Kidney (tissue), 22 donors: ENCODE results near the gene B3GAT1. TPM values are rescaled to one million over a fixed set of nuclear protein-coding genes. Genes with fewer than 3 reads are reported as not detected.

Experiments used
- DNase-seq, 5 donors: peaks; one replicate each; pipeline ENCODE4 v3.0.0-alpha.2; 2013 to 2020
- FAIRE-seq: peaks from 2 replicates; lab custom pipeline; 2012; peaks lifted over from hg19 to GRCh38; lab: Jason Lieb, UNC
- H3K27ac ChIP-seq, 2 donors: one replicate each; pipeline ENCODE4 v1.7.0; 2013; ENCODE audit warnings: low read depth in 2 of 2, low read length in 2 of 2, inconsistent platforms in 1 of 2
- H3K27me3 ChIP-seq: one replicate; pipeline ENCODE4 v1.7.1; 2013; ENCODE audit warnings: low read length, inconsistent platforms; ENCODE audit not compliant: control insufficient read depth, insufficient read depth
- H3K36me3 ChIP-seq, 3 donors: one replicate each; pipeline versions ENCODE4 v1.7.0 to v1.7.1; 2013; ENCODE audit warnings: low read length in 3 of 3, control low read depth in 1 of 3, inconsistent platforms in 1 of 3; ENCODE audit not compliant: insufficient read depth in 3 of 3, control insufficient read depth in 2 of 3
- H3K4me1 ChIP-seq, 3 donors: one replicate each; pipeline versions ENCODE4 v1.7.0 to v1.7.1; 2013; ENCODE audit warnings: low read length in 3 of 3, inconsistent platforms in 1 of 3, low read depth in 1 of 3; ENCODE audit not compliant: control insufficient read depth in 2 of 3, insufficient read depth in 2 of 3
- H3K4me3 ChIP-seq, 3 donors: one replicate each; pipeline versions ENCODE4 v1.7.0 to v1.8.1; 2013; ENCODE audit warnings: low read length in 3 of 3, control low read depth in 1 of 3, inconsistent platforms in 1 of 3
- H3K9ac ChIP-seq, 3 donors: one replicate each; pipeline versions ENCODE4 v1.7.0 to v1.7.1; 2013; ENCODE audit warnings: low read length in 3 of 3, control low read depth in 1 of 3, inconsistent platforms in 1 of 3
- H3K9me3 ChIP-seq, 3 donors: one replicate each; pipeline versions ENCODE4 v1.7.0 to v1.7.1; 2013; ENCODE audit warnings: low read length in 3 of 3, control low read depth in 1 of 3, inconsistent platforms in 1 of 3; ENCODE audit not compliant: control insufficient read depth in 2 of 3, insufficient read depth in 1 of 3
- CTCF ChIP-seq: IDR thresholded peaks from 3 replicates; pipeline ENCODE4 v1.5.1; 2012; ENCODE audit warnings: mild to moderate bottlenecking, moderate library complexity, borderline replicate concordance; ENCODE audit not compliant: insufficient read depth; ENCODE audit errors: extremely low read depth
- intact Hi-C: fragments of 100-400 bp; cut with DNase I; formaldehyde crosslinking; loops from one replicate; pipeline ENCODE4 v1.11.1; 2022
- long read RNA-seq, 10 donors: library from polyadenylated mRNA in 1 of 10; unstranded in 1 of 10; transcript quantifications; one replicate each; pipeline ENCODE4 v2.0.0 and lab custom pipeline, GENCODE V29; 2021 to 2026
- polyA plus RNA-seq: library from polyadenylated mRNA; stranded (reverse); fragments of 350-450 nt; fragmentation: Illumina TruSeq; extraction: RNeasy Lipid Tissue Mini Kit (QIAGEN cat#74804); gene quantifications from one replicate; pipeline ENCODE4 v1.2.3, GENCODE V29; 2014; ENCODE audit warnings: low read depth, low replicate concordance; ENCODE audit not compliant: insufficient read depth
- total RNA-seq: library from RNA; stranded (reverse); fragmentation: NEBNext Ultra II Directional; extraction: Animal tissue kit (Norgen Biotek cat#: 25700); gene quantifications from one replicate; pipeline ENCODE4 v1.2.1, GENCODE V29; 2021
- donor health status: control.
- donor health status: control.
- donor health status: control.
- donor health status: control.
- donor health status: control.
- donor health status: DM: yes; HTN: yes; CAD: no.
- donor health status: Normal renal cell carcinoma (clear cell type).

The B3GAT1 gene, protein sequence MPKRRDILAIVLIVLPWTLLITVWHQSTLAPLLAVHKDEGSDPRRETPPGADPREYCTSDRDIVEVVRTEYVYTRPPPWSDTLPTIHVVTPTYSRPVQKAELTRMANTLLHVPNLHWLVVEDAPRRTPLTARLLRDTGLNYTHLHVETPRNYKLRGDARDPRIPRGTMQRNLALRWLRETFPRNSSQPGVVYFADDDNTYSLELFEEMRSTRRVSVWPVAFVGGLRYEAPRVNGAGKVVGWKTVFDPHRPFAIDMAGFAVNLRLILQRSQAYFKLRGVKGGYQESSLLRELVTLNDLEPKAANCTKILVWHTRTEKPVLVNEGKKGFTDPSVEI
- total RNA-seq (3.7 TPM), polyA plus RNA-seq (0.82 TPM)
- long read RNA-seq, donor 1, partial matches to known transcripts = 0 of 1 reads
- long read RNA-seq, donor 1, other reads (novel, unspliced or antisense) = 0 of 1 reads
- long read RNA-seq, donor 2 = 0 reads
- long read RNA-seq, donor 3 = 0 reads
- long read RNA-seq, donor 4 = 0 reads
- long read RNA-seq, donor 5 = 0 reads
- long read RNA-seq, donor 6 = 0 reads
- long read RNA-seq, donor 7, partial matches to known transcripts = 0 of 1 reads
- long read RNA-seq, donor 7, other reads (novel, unspliced or antisense) = 1 of 1 reads
- long read RNA-seq, donor 8 = 0 reads
- long read RNA-seq, donor 9, partial matches to known transcripts = 0 of 1 reads
- long read RNA-seq, donor 9, other reads (novel, unspliced or antisense) = 0 of 1 reads
- long read RNA-seq, donor 10 = 0 reads

GRCh38 chr11:134412203-134413042 lies at the start of gene B3GAT1:
B3GAT1 (minus strand) TSS chr11:134412242; CDS start chr11:134387659, 24,583 bp downstream.
- intact Hi-C loops = no loop called here
- Histone ChIP-seq H3K4me3 (peak within 1 kb of the TSS in 1 of 3 donors; percentile 44), H3K9me3 (no peaks in the 10 kb centered on the region), H3K27me3 (peaks cover 19% of the 10 kb centered on the region), H3K36me3 (no peaks in the 10 kb centered on the region), H3K9ac (no peak within 1 kb of the TSS), H3K27ac (no peak within 1 kb of the TSS), H3K4me1 (no peaks in the 10 kb centered on the region)
- DNase-seq = peak in 4 of 5 donors; percentile 60 to 75 (median 71)
- no peak for TF ChIP-seq CTCF
- no peak for FAIRE-seq

DNA sequence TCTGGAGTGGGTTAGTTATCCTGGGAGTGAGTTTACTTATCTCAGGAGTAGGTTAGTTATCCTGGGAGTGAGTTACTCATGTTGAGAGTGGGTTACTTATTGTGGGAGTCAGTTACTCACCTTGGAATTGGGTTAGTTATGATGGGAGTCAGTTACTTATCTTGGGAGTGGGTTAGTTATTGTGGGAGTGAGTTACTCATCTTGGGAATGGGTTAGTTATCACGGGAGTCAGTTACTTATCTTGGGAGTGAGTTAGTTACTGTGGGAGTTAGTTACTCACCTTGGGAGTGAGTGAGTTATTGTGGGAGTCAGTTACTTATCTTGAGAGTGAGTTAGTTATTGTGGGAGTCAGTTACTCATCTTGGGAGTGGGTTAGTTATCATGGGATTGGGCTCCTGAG lies 49.6 kb upstream of the B3GAT1 start:
- H3K9ac ChIP-seq = no peak overlapping the region
- H3K4me1 ChIP-seq = peaks cover 0 to 5% (median 2%) of the 10 kb centered on the region in 3 donors
- no peak for DNase-seq
- H3K36me3 ChIP-seq = no peaks in the 10 kb centered on the region
- no peak overlapping the region for H3K4me3 ChIP-seq
- no peak for TF ChIP-seq CTCF
- FAIRE-seq = no peak
- peaks cover 0 to 4% (median 0%) of the 10 kb centered on the region in 3 donors for H3K9me3 ChIP-seq
- no peak overlapping the region for H3K27ac ChIP-seq
- no peaks in the 10 kb centered on the region for H3K27me3 ChIP-seq
- intact Hi-C loops = no loop called here

DNA sequence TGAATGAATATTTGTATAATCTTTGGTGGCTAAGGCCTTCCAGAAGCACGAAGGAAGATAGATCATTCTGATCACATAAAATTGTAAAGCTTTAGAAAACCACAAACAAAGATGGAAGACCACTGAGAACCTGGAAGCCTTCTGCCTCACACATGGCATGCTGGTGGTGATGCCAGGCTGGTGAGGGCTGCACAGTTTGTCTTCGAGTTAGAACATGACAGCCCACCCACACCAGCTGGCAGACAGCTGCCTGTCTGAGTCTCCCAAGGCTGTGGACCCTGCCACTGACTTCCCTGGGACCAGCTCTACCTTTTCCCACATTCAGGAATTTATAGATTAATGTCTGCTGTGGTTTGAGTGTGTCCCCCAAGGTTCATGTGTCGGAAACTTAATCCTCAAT lies 48.8 kb upstream of the B3GAT1 start:
- H3K4me1 ChIP-seq = peaks cover 0 to 5% (median 0%) of the 10 kb centered on the region in 3 donors
- no peaks in the 10 kb centered on the region for H3K27me3 ChIP-seq
- H3K4me3 ChIP-seq = no peak overlapping the region
- H3K36me3 ChIP-seq = no peaks in the 10 kb centered on the region
- no peak for TF ChIP-seq CTCF
- no peak overlapping the region for H3K27ac ChIP-seq
- no peak for FAIRE-seq
- peaks cover 0 to 4% (median 0%) of the 10 kb centered on the region in 3 donors for H3K9me3 ChIP-seq
- H3K9ac ChIP-seq = no peak overlapping the region
- no peak for DNase-seq
- intact Hi-C loops = no loop called here
